K562 (cell line): ENCODE results near the gene FOXR1. TPM values are rescaled to one million over a fixed set of nuclear protein-coding genes. Genes with fewer than 3 reads are reported as not detected.

Experiments used
- CBX5 ChIP-seq: IDR thresholded peaks from 2 replicates; pipeline ENCODE4 v1.6.1; 2014; ENCODE audit warnings: low read depth, borderline replicate concordance
- DMBX1 ChIP-seq: fragments of 250-450 bp; sonication (Bioruptor Pico); IDR thresholded peaks from 2 replicates; pipeline ENCODE4 v1.8.0; 2022; ENCODE audit warnings: inconsistent platforms, mild to moderate bottlenecking, moderate library complexity, borderline replicate concordance
- GABPB2 ChIP-seq: fragments of 250-450 bp; sonication (Bioruptor Pico); conservative IDR thresholded peaks from 2 replicates; pipeline ENCODE4 v1.5.1; 2021; ENCODE audit warnings: mild to moderate bottlenecking
- KDM5B ChIP-seq: fragments of 200-600 bp; sonication (generic); IDR thresholded peaks from 2 replicates; pipeline ENCODE4 v1.6.1; 2012; ENCODE audit warnings: low read depth, mild to moderate bottlenecking, moderate library complexity, low read length, control low read depth, inconsistent platforms; ENCODE audit not compliant: insufficient replicate concordance
- MAFK ChIP-seq: IDR thresholded peaks from 2 replicates; pipeline ENCODE4 v1.6.1; 2011; ENCODE audit warnings: low read length, improper control_type of control experiment
- MCM5 ChIP-seq: fragments of 450-650 bp; IDR thresholded peaks from 2 replicates; pipeline ENCODE4 v1.6.1; 2016; ENCODE audit warnings: low read depth
- MTA1 ChIP-seq: fragments of 450-650 bp; IDR thresholded peaks from 2 replicates; pipeline ENCODE4 v1.6.1; 2017; ENCODE audit warnings: borderline replicate concordance
- MXI1 ChIP-seq: IDR thresholded peaks from 2 replicates; pipeline ENCODE4 v1.6.1; 2011; ENCODE audit warnings: low read depth, mild to moderate bottlenecking, improper control_type of control experiment, low read length
- NR1H2 ChIP-seq: sonication (generic); formaldehyde crosslinking; IDR thresholded peaks from 2 replicates; pipeline ENCODE4 v1.4.0; 2020; ENCODE audit warnings: mild to moderate bottlenecking, missing genetic modification reagents
- PCBP2 ChIP-seq: fragments of 200-400 bp; formaldehyde crosslinking; IDR thresholded peaks from 2 replicates; pipeline ENCODE4 v1.6.1; 2018; ENCODE audit warnings: low read length, low read depth, mild to moderate bottlenecking, moderate library complexity; ENCODE audit not compliant: poor library complexity, severe bottlenecking
- RUNX1 ChIP-seq: sonication (generic); IDR thresholded peaks from 2 replicates; pipeline ENCODE4 v1.6.1; 2016; ENCODE audit warnings: antibody characterized with exemption, low read depth
- SETDB1 ChIP-seq: IDR thresholded peaks from one replicate; pipeline ENCODE4 v1.6.1; 2012; ENCODE audit warnings: low read length, control low read depth, inconsistent platforms
- STAG1 ChIP-seq: sonication (generic); formaldehyde crosslinking; IDR thresholded peaks from 2 replicates; pipeline ENCODE4 v1.5.0; 2020; ENCODE audit warnings: missing genetic modification reagents, borderline replicate concordance
- TGIF2 ChIP-seq: sonication (generic); formaldehyde crosslinking; IDR thresholded peaks from 2 replicates; pipeline ENCODE4 v1.8.1; 2022; ENCODE audit warnings: mild to moderate bottlenecking, missing genetic modification reagents, moderate library complexity
- YBX1 ChIP-seq: fragments of 450-650 bp; IDR thresholded peaks from 2 replicates; pipeline ENCODE4 v1.7.1; 2016; ENCODE audit warnings: mild to moderate bottlenecking
- ZFX ChIP-seq: sonication (generic); formaldehyde crosslinking; IDR thresholded peaks from 2 replicates; pipeline ENCODE4 v1.8.0; 2022; ENCODE audit warnings: mild to moderate bottlenecking, missing genetic modification reagents, moderate library complexity
- ZNF778 ChIP-seq: fragments of 450-650 bp; formaldehyde crosslinking; IDR thresholded peaks from 2 replicates; pipeline ENCODE4 v1.4.0; 2020; ENCODE audit warnings: mild to moderate bottlenecking, moderate library complexity
- polyA plus RNA-seq, 8 experiments: library from polyadenylated mRNA; depleted of rRNA in 4 of 8; stranded (reverse) in 5 of 8; unstranded in 3 of 8; fragments of >200 nt; fragmentation: Nextera tagmentation in 2 of 8; fragmentation: Illumina TruSeq in 1 of 8; extraction: Ambion mirVana in 2 of 8; extraction: Trizol in 1 of 8; gene quantifications; 2 replicates each; pipeline versions ENCODE4 v1.2.1 to v1.2.3, GENCODE V29; 2011 to 2014; ENCODE audit warnings: inconsistent platforms in 1 of 8, missing spikeins in 1 of 8
- total RNA-seq, 7 experiments: library from RNA; depleted of rRNA in 6 of 7; stranded (reverse); fragments of >200 nt in 6 of 7; fragmentation: Illumina TruSeq in 2 of 7; extraction: Trizol in 2 of 7; gene quantifications; 2 replicates each; pipeline versions ENCODE4 v1.2.1 to v1.2.3, GENCODE V29; 2011 to 2021; ENCODE audit warnings: low replicate concordance in 1 of 7
- TF ChIP-seq, protein P1 (sequence below): fragments of 250-450 bp; sonication (Bioruptor Pico); IDR thresholded peaks from 2 replicates; pipeline ENCODE4 v1.4.0; 2020
- TF ChIP-seq, protein P2 (sequence below): fragments of 250-450 bp; sonication (Bioruptor Pico); IDR thresholded peaks from 2 replicates; pipeline ENCODE4 v1.8.0; 2021; ENCODE audit warnings: moderate library complexity, mild to moderate bottlenecking, inconsistent platforms

Gene FOXR1
- total and polyA plus RNA-seq, 9 of the 15 experiments (the other 6 are each of a cell fraction or from before 2014, with no cell fraction given), result not detected

DNA sequence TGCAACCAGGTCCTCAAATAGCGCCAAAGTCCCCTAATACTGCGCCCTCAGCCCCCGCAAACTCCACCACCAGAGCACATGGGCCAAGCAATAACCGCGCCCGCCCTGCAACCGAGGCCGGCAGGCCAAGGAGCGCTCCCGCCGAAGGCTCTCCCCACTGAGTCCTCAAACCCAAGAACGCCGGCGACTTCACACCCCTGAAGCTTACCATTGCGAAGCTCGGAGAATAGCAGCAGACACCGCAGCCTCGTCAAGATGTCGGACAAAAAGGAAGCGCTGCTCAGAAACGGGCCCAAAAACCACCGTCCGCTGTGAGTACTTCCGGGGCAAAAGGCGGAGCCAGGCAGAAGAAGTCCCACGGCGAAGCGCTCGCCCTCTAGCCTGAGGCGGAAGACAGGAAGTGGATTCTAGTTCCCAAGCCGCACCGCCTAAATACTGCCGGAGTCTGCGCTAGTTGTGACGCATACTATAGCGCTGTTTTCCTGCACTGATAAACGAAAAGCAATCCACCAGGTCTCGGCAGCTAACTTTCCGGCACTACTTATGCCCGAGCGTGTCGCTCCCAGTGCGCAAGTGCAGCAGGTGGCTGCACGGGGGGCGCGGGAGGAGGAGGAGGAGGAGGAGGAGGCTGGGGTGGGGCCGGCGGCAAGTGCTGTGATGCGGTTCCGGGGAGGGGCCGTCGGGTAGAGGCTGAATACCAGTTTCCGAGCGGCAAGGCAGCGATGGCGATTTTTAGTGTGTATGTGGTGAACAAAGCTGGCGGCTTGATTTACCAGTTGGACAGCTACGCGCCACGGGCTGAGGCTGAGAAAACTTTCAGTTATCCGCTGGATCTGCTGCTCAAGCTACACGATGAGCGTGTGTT is 46.7 kb downstream of the FOXR1 start, which contains the start of the genes RPS25 and TRAPPC4 (continued):
- TF ChIP-seq KDM5B, result peak; percentile 71
- no peak for TF ChIP-seq CBX5
- peak; percentile 80 for TF ChIP-seq ZFX
- TF ChIP-seq MCM5, result no peak
- TF ChIP-seq TGIF2, result no peak
- TF ChIP-seq STAG1 (CRISPR knock-in tag), result no peak
- 0 out of 2 replicates have a peak, but pooled peaks have one; percentile 2 for TF ChIP-seq MAFK
- TF ChIP-seq ZNF778 (CRISPR knock-in tag), result no peak
- no peak for TF ChIP-seq GABPB2 (CRISPR knock-in tag)
- TF ChIP-seq, protein P1, sequence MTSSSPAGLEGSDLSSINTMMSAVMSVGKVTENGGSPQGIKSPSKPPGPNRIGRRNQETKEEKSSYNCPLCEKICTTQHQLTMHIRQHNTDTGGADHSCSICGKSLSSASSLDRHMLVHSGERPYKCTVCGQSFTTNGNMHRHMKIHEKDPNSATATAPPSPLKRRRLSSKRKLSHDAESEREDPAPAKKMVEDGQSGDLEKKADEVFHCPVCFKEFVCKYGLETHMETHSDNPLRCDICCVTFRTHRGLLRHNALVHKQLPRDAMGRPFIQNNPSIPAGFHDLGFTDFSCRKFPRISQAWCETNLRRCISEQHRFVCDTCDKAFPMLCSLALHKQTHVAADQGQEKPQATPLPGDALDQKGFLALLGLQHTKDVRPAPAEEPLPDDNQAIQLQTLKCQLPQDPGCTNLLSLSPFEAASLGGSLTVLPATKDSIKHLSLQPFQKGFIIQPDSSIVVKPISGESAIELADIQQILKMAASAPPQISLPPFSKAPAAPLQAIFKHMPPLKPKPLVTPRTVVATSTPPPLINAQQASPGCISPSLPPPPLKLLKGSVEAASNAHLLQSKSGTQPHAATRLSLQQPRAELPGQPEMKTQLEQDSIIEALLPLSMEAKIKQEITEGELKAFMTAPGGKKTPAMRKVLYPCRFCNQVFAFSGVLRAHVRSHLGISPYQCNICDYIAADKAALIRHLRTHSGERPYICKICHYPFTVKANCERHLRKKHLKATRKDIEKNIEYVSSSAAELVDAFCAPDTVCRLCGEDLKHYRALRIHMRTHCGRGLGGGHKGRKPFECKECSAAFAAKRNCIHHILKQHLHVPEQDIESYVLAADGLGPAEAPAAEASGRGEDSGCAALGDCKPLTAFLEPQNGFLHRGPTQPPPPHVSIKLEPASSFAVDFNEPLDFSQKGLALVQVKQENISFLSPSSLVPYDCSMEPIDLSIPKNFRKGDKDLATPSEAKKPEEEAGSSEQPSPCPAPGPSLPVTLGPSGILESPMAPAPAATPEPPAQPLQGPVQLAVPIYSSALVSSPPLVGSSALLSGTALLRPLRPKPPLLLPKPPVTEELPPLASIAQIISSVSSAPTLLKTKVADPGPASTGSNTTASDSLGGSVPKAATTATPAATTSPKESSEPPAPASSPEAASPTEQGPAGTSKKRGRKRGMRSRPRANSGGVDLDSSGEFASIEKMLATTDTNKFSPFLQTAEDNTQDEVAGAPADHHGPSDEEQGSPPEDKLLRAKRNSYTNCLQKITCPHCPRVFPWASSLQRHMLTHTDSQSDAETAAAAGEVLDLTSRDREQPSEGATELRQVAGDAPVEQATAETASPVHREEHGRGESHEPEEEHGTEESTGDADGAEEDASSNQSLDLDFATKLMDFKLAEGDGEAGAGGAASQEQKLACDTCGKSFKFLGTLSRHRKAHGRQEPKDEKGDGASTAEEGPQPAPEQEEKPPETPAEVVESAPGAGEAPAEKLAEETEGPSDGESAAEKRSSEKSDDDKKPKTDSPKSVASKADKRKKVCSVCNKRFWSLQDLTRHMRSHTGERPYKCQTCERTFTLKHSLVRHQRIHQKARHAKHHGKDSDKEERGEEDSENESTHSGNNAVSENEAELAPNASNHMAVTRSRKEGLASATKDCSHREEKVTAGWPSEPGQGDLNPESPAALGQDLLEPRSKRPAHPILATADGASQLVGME (CRISPR knock-in tag), result no peak
- TF ChIP-seq NR1H2 (CRISPR knock-in tag), result no peak
- no peak for TF ChIP-seq DMBX1 (CRISPR knock-in tag)
- peak; percentile 67; the same call in 1 of the 2 replicates for TF ChIP-seq MXI1
- TF ChIP-seq MTA1, result 0 out of 2 replicates have a peak, but pooled peaks have one; percentile 61
- TF ChIP-seq PCBP2, result no peak
- TF ChIP-seq, protein P2, sequence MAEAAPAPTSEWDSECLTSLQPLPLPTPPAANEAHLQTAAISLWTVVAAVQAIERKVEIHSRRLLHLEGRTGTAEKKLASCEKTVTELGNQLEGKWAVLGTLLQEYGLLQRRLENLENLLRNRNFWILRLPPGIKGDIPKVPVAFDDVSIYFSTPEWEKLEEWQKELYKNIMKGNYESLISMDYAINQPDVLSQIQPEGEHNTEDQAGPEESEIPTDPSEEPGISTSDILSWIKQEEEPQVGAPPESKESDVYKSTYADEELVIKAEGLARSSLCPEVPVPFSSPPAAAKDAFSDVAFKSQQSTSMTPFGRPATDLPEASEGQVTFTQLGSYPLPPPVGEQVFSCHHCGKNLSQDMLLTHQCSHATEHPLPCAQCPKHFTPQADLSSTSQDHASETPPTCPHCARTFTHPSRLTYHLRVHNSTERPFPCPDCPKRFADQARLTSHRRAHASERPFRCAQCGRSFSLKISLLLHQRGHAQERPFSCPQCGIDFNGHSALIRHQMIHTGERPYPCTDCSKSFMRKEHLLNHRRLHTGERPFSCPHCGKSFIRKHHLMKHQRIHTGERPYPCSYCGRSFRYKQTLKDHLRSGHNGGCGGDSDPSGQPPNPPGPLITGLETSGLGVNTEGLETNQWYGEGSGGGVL, result no peak
- TF ChIP-seq RUNX1, result no peak; the same call in 1 of the 2 replicates
- no peak for TF ChIP-seq SETDB1
- no peak for TF ChIP-seq YBX1
